ENCODE measurements around the gene SENP2.

Gene SENP2

GRCh38 chr3:185678027-185678426 lies 91.9 kb downstream of the SENP2 start:
- in situ Hi-C loops (cut with HindIII; ENCODE audit: low sequenced_read_pairs): no loop called here

- in situ Hi-C loops (cut with HindIII; ENCODE audit: low sequenced_read_pairs): no loop called here
Observed at GRCh38 chr3:185680231-185680630, 94.1 kb downstream of the SENP2 start.
